Liver (tissue), 3 donors: Measurements from ENCODE around the gene IARS2.

ENCODE experiments used
- EGR1 ChIP-seq, 2 donors: IDR thresholded peaks; 2 replicates each; pipeline ENCODE4 v1.6.1; 2016 to 2018; ENCODE audit warnings: antibody characterized with exemption in 2 of 2, low read depth in 2 of 2
- GABPA ChIP-seq, 2 donors: IDR thresholded peaks in 1 of 2; conservative IDR thresholded peaks in 1 of 2; 2 replicates each; pipeline ENCODE4 v1.6.1; 2016; ENCODE audit warnings: antibody characterized with exemption in 2 of 2, mild to moderate bottlenecking in 1 of 2, moderate library complexity in 1 of 2
- HNF4G ChIP-seq: IDR thresholded peaks from 2 replicates; pipeline ENCODE4 v1.6.1; 2016; ENCODE audit warnings: antibody characterized with exemption
- JUND ChIP-seq, 2 donors: IDR thresholded peaks; 2 replicates each; pipeline ENCODE4 v1.6.1; 2016; ENCODE audit warnings: antibody characterized with exemption in 2 of 2
- RAD21 ChIP-seq, 2 donors: IDR thresholded peaks; 2 replicates each; pipeline ENCODE4 v1.6.1; 2016; ENCODE audit warnings: antibody characterized with exemption in 2 of 2, mild to moderate bottlenecking in 2 of 2
- SP1 ChIP-seq: IDR thresholded peaks from 2 replicates; pipeline ENCODE4 v1.6.1; 2018; ENCODE audit warnings: antibody characterized with exemption, mild to moderate bottlenecking
- TF ChIP-seq, protein P1 (sequence below): fragments of 150-350 bp; IDR thresholded peaks from 2 replicates; pipeline ENCODE4 v1.5.1; 2017; ENCODE audit warnings: improper control_type of control experiment, low read depth, low read length; ENCODE audit not compliant: missing input control
- TF ChIP-seq, protein P2 (sequence below): IDR thresholded peaks from 2 replicates; pipeline ENCODE4 v1.6.1; 2016; ENCODE audit warnings: antibody characterized with exemption, mild to moderate bottlenecking
- TF ChIP-seq, protein P3 (sequence below): IDR thresholded peaks from 2 replicates; pipeline ENCODE4 v1.6.1; 2016; ENCODE audit warnings: antibody characterized with exemption
- TF ChIP-seq, protein P4 (sequence below): IDR thresholded peaks from 2 replicates; pipeline ENCODE4 v1.6.1; 2016; ENCODE audit warnings: antibody characterized with exemption
- donor health status: healthy.
- donor health status: healthy.

DNA sequence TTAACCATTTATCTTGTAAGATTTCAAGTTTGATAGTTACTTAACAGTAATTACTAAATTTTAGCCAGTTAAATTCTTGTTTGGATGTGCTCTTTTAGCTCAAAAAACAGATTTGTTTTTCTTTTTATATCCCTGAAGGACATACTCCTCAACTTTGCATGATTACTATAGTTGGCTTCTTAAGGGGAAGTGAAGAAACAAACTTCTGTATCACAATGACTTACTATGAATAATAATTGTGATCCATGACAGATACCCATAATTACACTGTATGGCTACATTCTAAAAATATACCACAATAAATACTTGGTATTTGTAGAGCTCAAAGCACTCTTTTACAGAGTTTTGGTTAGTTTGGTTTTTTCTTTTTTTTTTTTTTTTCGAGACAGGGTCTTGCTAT lies 55.8 kb downstream of the IARS2 start:
- TF ChIP-seq, protein P1, sequence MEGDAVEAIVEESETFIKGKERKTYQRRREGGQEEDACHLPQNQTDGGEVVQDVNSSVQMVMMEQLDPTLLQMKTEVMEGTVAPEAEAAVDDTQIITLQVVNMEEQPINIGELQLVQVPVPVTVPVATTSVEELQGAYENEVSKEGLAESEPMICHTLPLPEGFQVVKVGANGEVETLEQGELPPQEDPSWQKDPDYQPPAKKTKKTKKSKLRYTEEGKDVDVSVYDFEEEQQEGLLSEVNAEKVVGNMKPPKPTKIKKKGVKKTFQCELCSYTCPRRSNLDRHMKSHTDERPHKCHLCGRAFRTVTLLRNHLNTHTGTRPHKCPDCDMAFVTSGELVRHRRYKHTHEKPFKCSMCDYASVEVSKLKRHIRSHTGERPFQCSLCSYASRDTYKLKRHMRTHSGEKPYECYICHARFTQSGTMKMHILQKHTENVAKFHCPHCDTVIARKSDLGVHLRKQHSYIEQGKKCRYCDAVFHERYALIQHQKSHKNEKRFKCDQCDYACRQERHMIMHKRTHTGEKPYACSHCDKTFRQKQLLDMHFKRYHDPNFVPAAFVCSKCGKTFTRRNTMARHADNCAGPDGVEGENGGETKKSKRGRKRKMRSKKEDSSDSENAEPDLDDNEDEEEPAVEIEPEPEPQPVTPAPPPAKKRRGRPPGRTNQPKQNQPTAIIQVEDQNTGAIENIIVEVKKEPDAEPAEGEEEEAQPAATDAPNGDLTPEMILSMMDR, result no peak
- TF ChIP-seq, protein P2, sequence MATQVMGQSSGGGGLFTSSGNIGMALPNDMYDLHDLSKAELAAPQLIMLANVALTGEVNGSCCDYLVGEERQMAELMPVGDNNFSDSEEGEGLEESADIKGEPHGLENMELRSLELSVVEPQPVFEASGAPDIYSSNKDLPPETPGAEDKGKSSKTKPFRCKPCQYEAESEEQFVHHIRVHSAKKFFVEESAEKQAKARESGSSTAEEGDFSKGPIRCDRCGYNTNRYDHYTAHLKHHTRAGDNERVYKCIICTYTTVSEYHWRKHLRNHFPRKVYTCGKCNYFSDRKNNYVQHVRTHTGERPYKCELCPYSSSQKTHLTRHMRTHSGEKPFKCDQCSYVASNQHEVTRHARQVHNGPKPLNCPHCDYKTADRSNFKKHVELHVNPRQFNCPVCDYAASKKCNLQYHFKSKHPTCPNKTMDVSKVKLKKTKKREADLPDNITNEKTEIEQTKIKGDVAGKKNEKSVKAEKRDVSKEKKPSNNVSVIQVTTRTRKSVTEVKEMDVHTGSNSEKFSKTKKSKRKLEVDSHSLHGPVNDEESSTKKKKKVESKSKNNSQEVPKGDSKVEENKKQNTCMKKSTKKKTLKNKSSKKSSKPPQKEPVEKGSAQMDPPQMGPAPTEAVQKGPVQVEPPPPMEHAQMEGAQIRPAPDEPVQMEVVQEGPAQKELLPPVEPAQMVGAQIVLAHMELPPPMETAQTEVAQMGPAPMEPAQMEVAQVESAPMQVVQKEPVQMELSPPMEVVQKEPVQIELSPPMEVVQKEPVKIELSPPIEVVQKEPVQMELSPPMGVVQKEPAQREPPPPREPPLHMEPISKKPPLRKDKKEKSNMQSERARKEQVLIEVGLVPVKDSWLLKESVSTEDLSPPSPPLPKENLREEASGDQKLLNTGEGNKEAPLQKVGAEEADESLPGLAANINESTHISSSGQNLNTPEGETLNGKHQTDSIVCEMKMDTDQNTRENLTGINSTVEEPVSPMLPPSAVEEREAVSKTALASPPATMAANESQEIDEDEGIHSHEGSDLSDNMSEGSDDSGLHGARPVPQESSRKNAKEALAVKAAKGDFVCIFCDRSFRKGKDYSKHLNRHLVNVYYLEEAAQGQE, result no peak
- TF ChIP-seq HNF4G, result no peak
- TF ChIP-seq JUND (IDR thresholded peaks at IDR 0.05), result no peak
- no peak for TF ChIP-seq GABPA (IDR thresholded peaks at IDR 0.05 in 1 of 2, conservative IDR thresholded peaks at IDR 0.05 in 1 of 2)
- TF ChIP-seq, protein P3, sequence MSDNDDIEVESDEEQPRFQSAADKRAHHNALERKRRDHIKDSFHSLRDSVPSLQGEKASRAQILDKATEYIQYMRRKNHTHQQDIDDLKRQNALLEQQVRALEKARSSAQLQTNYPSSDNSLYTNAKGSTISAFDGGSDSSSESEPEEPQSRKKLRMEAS, result no peak
- no peak for TF ChIP-seq EGR1 (IDR thresholded peaks at IDR 0.05; ENCODE audit: low read depth in 2 of 2)
- no peak for TF ChIP-seq RAD21 (IDR thresholded peaks at IDR 0.05)
- TF ChIP-seq, protein P4, sequence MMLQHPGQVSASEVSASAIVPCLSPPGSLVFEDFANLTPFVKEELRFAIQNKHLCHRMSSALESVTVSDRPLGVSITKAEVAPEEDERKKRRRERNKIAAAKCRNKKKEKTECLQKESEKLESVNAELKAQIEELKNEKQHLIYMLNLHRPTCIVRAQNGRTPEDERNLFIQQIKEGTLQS, result no peak
- TF ChIP-seq SP1, result no peak
